ENCODE measurements around the gene SLC16A1. TPM values are rescaled to one million over a fixed set of nuclear protein-coding genes. Genes with fewer than 3 reads are reported as not detected.

Gene SLC16A1
- total RNA-seq, 4 donors from 2014 or later: 27.9 to 46.5 (median 36.9) TPM

GRCh38 chr1:112981426-112981825, 25.4 kb upstream of the SLC16A1 start:
- Histone ChIP-seq H3K27me3 (no peaks in the 10 kb centered on the region), H3K4me1 (peaks cover 0 to 29% (median 0%) of the 10 kb centered on the region in 3 donors), H3K36me3 (no peaks in the 10 kb centered on the region), H3K4me3 (no peak overlapping the region), H3K9me3 (no peaks in the 10 kb centered on the region), H3K27ac (no peak overlapping the region)
- no CpG with 5 or more reads among the region's 1 CpG for WGBS, 2 donors (ENCODE audit: low coverage in 1 of 2)
- TF ChIP-seq POLR2A (IDR thresholded peaks at IDR 0.05): no peak
- TF ChIP-seq CTCF (IDR thresholded peaks at IDR 0.05): no peak
- no peak for TF ChIP-seq POLR2AphosphoS5 (IDR thresholded peaks at IDR 0.05)
- no peak for TF ChIP-seq EP300 (IDR thresholded peaks at IDR 0.05)
- ATAC-seq: no peak

- ATAC-seq: no peak
- no peaks in the 10 kb centered on the region for H3K27me3 ChIP-seq
- H3K4me3 ChIP-seq: no peak overlapping the region
- WGBS, 2 donors (ENCODE audit: low coverage in 1 of 2): 85 to 91% methylated on average over 5 of the region's 5 CpGs
- peaks cover 0 to 5% of the 10 kb centered on the region in 2 donors for H3K36me3 ChIP-seq
- no peaks in the 10 kb centered on the region for H3K4me1 ChIP-seq
- H3K9me3 ChIP-seq: no peaks in the 10 kb centered on the region
- no peak for TF ChIP-seq CTCF (IDR thresholded peaks at IDR 0.05)
- no peak for TF ChIP-seq POLR2A (IDR thresholded peaks at IDR 0.05)
- no peak for TF ChIP-seq POLR2AphosphoS5 (IDR thresholded peaks at IDR 0.05)
- TF ChIP-seq EP300 (IDR thresholded peaks at IDR 0.05): no peak
- H3K27ac ChIP-seq: no peak overlapping the region
These were observed 19.3 kb upstream of the SLC16A1 start for GRCh38 chr1:112975336-112975735.

GRCh38 chr1:112974646-112975045, 18.6 kb upstream of the SLC16A1 start:
- Histone ChIP-seq H3K9me3 (no peaks in the 10 kb centered on the region), H3K27ac (no peak overlapping the region), H3K27me3 (no peaks in the 10 kb centered on the region), H3K4me1 (no peaks in the 10 kb centered on the region), H3K4me3 (no peak overlapping the region), H3K36me3 (peaks cover 0 to 5% of the 10 kb centered on the region in 2 donors)
- ATAC-seq: no peak
- TF ChIP-seq POLR2A (IDR thresholded peaks at IDR 0.05) (no peak), CTCF (IDR thresholded peaks at IDR 0.05) (no peak), POLR2AphosphoS5 (IDR thresholded peaks at IDR 0.05) (no peak), EP300 (IDR thresholded peaks at IDR 0.05) (no peak)
- 20 to 57% methylated on average over 1 of the region's 1 CpG for WGBS, 2 donors (ENCODE audit: low coverage in 1 of 2)

- TF ChIP-seq EP300 (IDR thresholded peaks at IDR 0.05) (no peak), POLR2A (IDR thresholded peaks at IDR 0.05) (no peak), CTCF (IDR thresholded peaks at IDR 0.05) (no peak), POLR2AphosphoS5 (IDR thresholded peaks at IDR 0.05) (no peak)
- no peak for ATAC-seq
- H3K4me1 ChIP-seq: no peaks in the 10 kb centered on the region
- H3K27ac ChIP-seq: no peak overlapping the region
- H3K27me3 ChIP-seq: no peaks in the 10 kb centered on the region
- peaks cover 0 to 7% of the 10 kb centered on the region in 2 donors for H3K36me3 ChIP-seq
- H3K4me3 ChIP-seq: no peak overlapping the region
- H3K9me3 ChIP-seq: no peaks in the 10 kb centered on the region
- 100% methylated on average over 1 of the region's 1 CpG for WGBS, 2 donors (ENCODE audit: low coverage in 1 of 2)
These were observed 17.8 kb upstream of the SLC16A1 start for GRCh38 chr1:112973788-112974187.

GRCh38 chr1:112971006-112971405, 15.0 kb upstream of the SLC16A1 start:
- Histone ChIP-seq H3K9me3 (no peaks in the 10 kb centered on the region), H3K27me3 (no peaks in the 10 kb centered on the region), H3K4me3 (no peak overlapping the region), H3K36me3 (peaks cover 0 to 34% of the 10 kb centered on the region in 2 donors), H3K27ac (no peak overlapping the region), H3K4me1 (no peaks in the 10 kb centered on the region)
- WGBS, 2 donors (ENCODE audit: low coverage in 1 of 2): 60% methylated on average over 1 of the region's 1 CpG; no CpG with 5 or more reads in 1 of the 2 donors
- no peak for ATAC-seq
- TF ChIP-seq CTCF (IDR thresholded peaks at IDR 0.05) (no peak), POLR2AphosphoS5 (IDR thresholded peaks at IDR 0.05) (no peak), POLR2A (IDR thresholded peaks at IDR 0.05) (no peak), EP300 (IDR thresholded peaks at IDR 0.05) (no peak)

Measured in gastroesophageal sphincter (tissue), 4 donors.